ENCODE results near the gene CEP41. TPM values are rescaled to one million over a fixed set of nuclear protein-coding genes. Genes with fewer than 3 reads are reported as not detected.

CEP41 gene
- total and polyA plus RNA-seq, 2 donors from 2014 or later: 8.1 to 12.7 TPM

DNA sequence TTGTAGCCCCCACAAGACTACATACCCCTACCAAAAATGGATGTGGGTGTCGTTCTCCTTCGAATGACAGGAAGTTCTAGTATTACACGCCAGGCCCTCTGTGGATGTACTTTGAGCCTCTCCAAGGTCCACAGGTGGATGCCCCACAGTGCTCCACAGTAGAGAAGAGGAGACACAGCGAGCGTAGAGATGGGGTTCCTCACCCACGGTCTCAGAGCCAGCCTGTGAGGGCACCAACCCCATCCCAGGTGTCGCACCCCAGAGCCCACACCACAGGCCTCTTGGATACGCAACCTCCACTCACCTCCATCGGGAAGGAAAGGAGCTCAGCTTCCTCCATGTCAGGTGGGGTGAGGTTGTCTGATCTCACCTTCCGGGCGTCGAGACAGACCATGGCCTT is 93.9 kb downstream of the CEP41 start:
- DNase-seq: no peak
- peaks cover 2 to 4% (median 4%) of the 10 kb centered on the region in 3 donors for H3K4me1 ChIP-seq (ENCODE audit: control insufficient read depth in 2 of 3, insufficient read depth in 2 of 3, low read depth in 1 of 3, low read length in 3 of 3)

DNA sequence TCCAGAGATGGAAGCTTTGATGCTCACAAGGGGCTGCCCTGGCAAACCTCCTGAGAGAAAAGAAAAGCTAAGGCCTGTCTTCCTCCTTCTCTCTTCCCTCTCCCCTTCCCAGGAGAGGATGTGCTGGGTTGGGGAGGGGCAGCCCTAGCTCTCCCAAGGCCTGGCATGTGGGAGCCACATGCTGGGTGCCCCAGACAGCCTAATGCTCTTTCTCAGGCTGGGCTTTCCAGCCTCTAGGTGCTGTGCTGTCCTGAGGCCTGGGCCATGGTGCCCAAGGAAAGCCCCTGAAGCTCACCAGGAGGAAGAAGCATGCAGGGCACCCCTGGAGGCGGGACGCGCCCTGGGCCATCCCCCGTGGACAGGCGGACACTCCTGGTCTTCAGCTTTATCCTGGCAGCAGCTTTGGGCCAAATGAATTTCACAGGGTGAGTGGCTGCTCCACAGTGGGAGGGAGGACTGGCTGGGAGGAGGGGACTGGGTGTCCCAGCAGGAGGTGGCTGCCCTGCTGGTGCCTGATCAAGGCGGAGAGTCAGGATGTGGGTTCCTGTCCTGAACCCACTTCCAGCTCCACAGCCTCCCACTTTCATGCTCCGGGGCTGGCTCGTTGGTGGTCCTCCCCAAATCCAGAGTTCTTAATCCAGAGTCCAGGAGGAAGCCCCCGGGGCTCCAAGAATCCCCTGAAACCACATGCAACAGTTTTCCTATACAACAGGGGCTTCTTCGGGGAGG is 94.5 kb downstream of the CEP41 start:
- no peak overlapping the region for H3K9ac ChIP-seq (ENCODE audit: low read length in 3 of 3)
- no peak for FAIRE-seq
- no peak for DNase-seq
- intact Hi-C loops (cut with DNase I): no loop called here
- no peaks in the 10 kb centered on the region for H3K9me3 ChIP-seq (ENCODE audit: control insufficient read depth in 2 of 3, insufficient read depth in 1 of 3, low read length in 3 of 3)
- TF ChIP-seq, protein P1, sequence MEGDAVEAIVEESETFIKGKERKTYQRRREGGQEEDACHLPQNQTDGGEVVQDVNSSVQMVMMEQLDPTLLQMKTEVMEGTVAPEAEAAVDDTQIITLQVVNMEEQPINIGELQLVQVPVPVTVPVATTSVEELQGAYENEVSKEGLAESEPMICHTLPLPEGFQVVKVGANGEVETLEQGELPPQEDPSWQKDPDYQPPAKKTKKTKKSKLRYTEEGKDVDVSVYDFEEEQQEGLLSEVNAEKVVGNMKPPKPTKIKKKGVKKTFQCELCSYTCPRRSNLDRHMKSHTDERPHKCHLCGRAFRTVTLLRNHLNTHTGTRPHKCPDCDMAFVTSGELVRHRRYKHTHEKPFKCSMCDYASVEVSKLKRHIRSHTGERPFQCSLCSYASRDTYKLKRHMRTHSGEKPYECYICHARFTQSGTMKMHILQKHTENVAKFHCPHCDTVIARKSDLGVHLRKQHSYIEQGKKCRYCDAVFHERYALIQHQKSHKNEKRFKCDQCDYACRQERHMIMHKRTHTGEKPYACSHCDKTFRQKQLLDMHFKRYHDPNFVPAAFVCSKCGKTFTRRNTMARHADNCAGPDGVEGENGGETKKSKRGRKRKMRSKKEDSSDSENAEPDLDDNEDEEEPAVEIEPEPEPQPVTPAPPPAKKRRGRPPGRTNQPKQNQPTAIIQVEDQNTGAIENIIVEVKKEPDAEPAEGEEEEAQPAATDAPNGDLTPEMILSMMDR (IDR thresholded peaks at IDR 0.05; ENCODE audit: borderline replicate concordance, extremely low read depth, insufficient read depth): no peak
- H3K4me3 ChIP-seq (ENCODE audit: low read length in 3 of 3): no peak overlapping the region
- peaks cover 2 to 4% (median 2%) of the 10 kb centered on the region in 3 donors for H3K4me1 ChIP-seq (ENCODE audit: control insufficient read depth in 2 of 3, insufficient read depth in 2 of 3, low read depth in 1 of 3, low read length in 3 of 3)
- H3K36me3 ChIP-seq (ENCODE audit: control insufficient read depth in 2 of 3, insufficient read depth in 3 of 3, low read length in 3 of 3): no peaks in the 10 kb centered on the region
- no peaks in the 10 kb centered on the region for H3K27me3 ChIP-seq (ENCODE audit: control insufficient read depth, insufficient read depth, low read length)
- no peak overlapping the region for H3K27ac ChIP-seq (ENCODE audit: low read depth in 2 of 2, low read length in 2 of 2)

More for the DNA sequence above, 93.9 kb downstream of the CEP41 start:
- Histone ChIP-seq H3K36me3 (ENCODE audit: control insufficient read depth in 2 of 3, insufficient read depth in 3 of 3, low read length in 3 of 3) (no peaks in the 10 kb centered on the region), H3K9ac (ENCODE audit: low read length in 3 of 3) (no peak overlapping the region), H3K9me3 (ENCODE audit: control insufficient read depth in 2 of 3, insufficient read depth in 1 of 3, low read length in 3 of 3) (no peaks in the 10 kb centered on the region), H3K27ac (ENCODE audit: low read depth in 2 of 2, low read length in 2 of 2) (no peak overlapping the region), H3K27me3 (ENCODE audit: control insufficient read depth, insufficient read depth, low read length) (no peaks in the 10 kb centered on the region), H3K4me3 (ENCODE audit: low read length in 3 of 3) (no peak overlapping the region)
- TF ChIP-seq, protein P1 (IDR thresholded peaks at IDR 0.05; ENCODE audit: borderline replicate concordance, extremely low read depth, insufficient read depth): no peak
- intact Hi-C loops (cut with DNase I): no loop called here
- no peak for FAIRE-seq

DNA sequence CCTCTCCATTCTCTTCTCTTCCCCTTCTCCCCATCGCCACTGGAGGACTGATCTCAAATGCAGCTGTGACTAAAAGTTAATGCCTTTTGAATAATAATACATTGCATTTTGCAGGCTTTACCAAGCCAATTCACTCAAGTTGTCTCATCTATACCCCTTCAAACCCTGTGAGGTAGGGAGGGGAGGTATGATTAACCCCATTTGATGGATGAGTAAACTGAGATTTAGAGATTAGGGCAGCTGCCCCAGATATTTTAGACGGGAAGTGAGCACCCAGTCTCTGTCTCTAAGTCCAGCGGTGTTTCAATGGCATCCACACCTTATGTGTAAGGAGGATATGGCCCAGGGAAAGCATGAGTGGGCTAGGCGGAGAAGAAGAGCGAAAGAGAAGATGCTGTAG is 95.1 kb downstream of the CEP41 start:
- FAIRE-seq (no peak), DNase-seq (no peak)
- H3K9me3 ChIP-seq (ENCODE audit: control insufficient read depth in 2 of 3, insufficient read depth in 1 of 3, low read length in 3 of 3): no peaks in the 10 kb centered on the region
- no peak overlapping the region for H3K9ac ChIP-seq (ENCODE audit: low read length in 3 of 3)
- TF ChIP-seq, protein P1 (IDR thresholded peaks at IDR 0.05; ENCODE audit: borderline replicate concordance, extremely low read depth, insufficient read depth): no peak
- peaks cover 0 to 3% (median 0%) of the 10 kb centered on the region in 3 donors for H3K4me1 ChIP-seq (ENCODE audit: control insufficient read depth in 2 of 3, insufficient read depth in 2 of 3, low read depth in 1 of 3, low read length in 3 of 3)
- H3K36me3 ChIP-seq (ENCODE audit: control insufficient read depth in 2 of 3, insufficient read depth in 3 of 3, low read length in 3 of 3): no peaks in the 10 kb centered on the region
- no peak overlapping the region for H3K27ac ChIP-seq (ENCODE audit: low read depth in 2 of 2, low read length in 2 of 2)
- intact Hi-C loops (cut with DNase I): no loop called here
- no peaks in the 10 kb centered on the region for H3K27me3 ChIP-seq (ENCODE audit: control insufficient read depth, insufficient read depth, low read length)
- no peak overlapping the region for H3K4me3 ChIP-seq (ENCODE audit: low read length in 3 of 3)

Measured in kidney (tissue), 14 donors.